Esophagus muscularis mucosa (tissue), 4 donors: Measurements from ENCODE around the gene IQGAP1. TPM values are rescaled to one million over a fixed set of nuclear protein-coding genes. Genes with fewer than 3 reads are reported as not detected.

Experiments used
- DNase-seq: peaks from one replicate; pipeline ENCODE4 v3.0.0-alpha.2; 2017; ENCODE audit errors: extremely low spot score
- H3K27ac ChIP-seq, 4 donors: fragments of 200-600 bp; sonication (generic); replicated peaks in 1 of 4; 1 replicate in 3 of 4; 2 replicates in 1 of 4; pipeline ENCODE4 v1.5.1; 2016 to 2019; ENCODE audit warnings: mild to moderate bottlenecking in 1 of 4
- H3K27me3 ChIP-seq, 4 donors: fragments of 200-600 bp; sonication (generic); one replicate each; pipeline versions ENCODE4 v1.5.1 to v1.6.0; 2016 to 2019
- H3K36me3 ChIP-seq, 4 donors: fragments of 200-600 bp; sonication (generic); one replicate each; pipeline ENCODE4 v1.5.1; 2016 to 2019
- H3K4me1 ChIP-seq, 4 donors: fragments of 200-600 bp; sonication (generic); one replicate each; pipeline ENCODE4 v1.5.1; 2016 to 2019
- H3K4me3 ChIP-seq, 4 donors: fragments of 200-600 bp; sonication (generic); 1 replicate in 2 of 4; 2 replicates in 2 of 4; pipeline ENCODE4 v1.5.1; 2016 to 2019; ENCODE audit warnings: mild to moderate bottlenecking in 4 of 4, moderate library complexity in 1 of 4
- H3K9me3 ChIP-seq, 4 donors: fragments of 200-600 bp; sonication (generic); 1 replicate in 3 of 4; 2 replicates in 1 of 4; pipeline ENCODE4 v1.5.1; 2016 to 2019
- EP300 ChIP-seq: sonication (generic); formaldehyde crosslinking; IDR thresholded peaks from one replicate; pipeline ENCODE4 v1.6.1; 2017; ENCODE audit warnings: antibody characterized with exemption
- POLR2A ChIP-seq: fragments of 450-650 bp; IDR thresholded peaks from one replicate; pipeline ENCODE4 v1.6.1; 2017; ENCODE audit warnings: antibody characterized with exemption, moderate library complexity, mild to moderate bottlenecking, low read depth
- POLR2AphosphoS5 ChIP-seq, 2 donors: sonication (generic); formaldehyde crosslinking; IDR thresholded peaks; one replicate each; pipeline ENCODE4 v1.6.1; 2017; ENCODE audit warnings: antibody characterized with exemption in 2 of 2
- WGBS: methylation state at CpG from one replicate; pipeline ENCODE4 v1.1.5; 2018; 5-methylcytosine and 5-hydroxymethylcytosine counted together
- intact Hi-C: fragments of 100-400 bp; cut with DNase I; formaldehyde crosslinking; loops from one replicate; pipeline ENCODE4 v1.15.1; 2023
- total RNA-seq, 4 donors: library from RNA; depleted of rRNA; stranded (reverse); fragments of >200 nt; gene quantifications; one replicate each; pipeline versions ENCODE4 v1.1.0 to v1.2.1, GENCODE V29; 2016
- TF ChIP-seq, protein P1 (sequence below), 3 experiments: fragments of 200-600 bp in 2 of 3; fragments of 450-650 bp in 1 of 3; sonication (generic) in 2 of 3; IDR thresholded peaks; one replicate each; pipeline ENCODE4 v1.5.1; 2017 to 2019; ENCODE audit warnings: antibody characterized with exemption in 3 of 3, mild to moderate bottlenecking in 2 of 3, moderate library complexity in 1 of 3

IQGAP1 gene
- total RNA-seq, 4 donors from 2014 or later, result 212 to 293 (median 251) TPM

DNA sequence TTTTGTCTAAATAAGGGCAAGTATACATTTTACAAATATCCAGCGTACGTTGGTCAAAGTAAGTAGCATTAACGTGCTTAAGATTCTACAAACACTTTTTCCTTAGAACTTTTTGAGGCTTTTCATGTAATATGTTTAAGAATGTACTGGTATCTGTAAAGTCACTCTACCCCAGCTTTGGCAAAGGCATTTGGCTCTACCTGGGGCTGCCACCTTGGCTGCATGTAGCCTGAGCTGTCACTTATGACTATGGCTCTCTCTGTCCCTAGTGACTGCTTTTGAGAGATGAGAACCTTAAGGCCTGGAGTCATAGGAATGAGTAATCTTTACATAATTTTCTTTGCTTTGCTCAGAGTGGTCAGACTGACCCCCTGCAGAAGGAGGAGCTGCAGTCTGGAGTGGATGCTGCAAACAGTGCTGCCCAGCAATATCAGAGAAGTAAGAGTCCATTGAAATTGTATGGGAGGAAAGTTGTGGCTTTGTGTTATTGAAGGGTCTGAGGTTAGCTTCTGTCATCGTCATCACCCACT is 61.2 kb downstream of the IQGAP1 start:
- no peak overlapping the region for H3K4me3 ChIP-seq
- peaks cover 47 to 89% (median 77%) of the 10 kb centered on the region in 4 donors for H3K36me3 ChIP-seq
- no peak overlapping the region for H3K27ac ChIP-seq
- H3K27me3 ChIP-seq, result no peaks in the 10 kb centered on the region
- DNase-seq, result no peak
- TF ChIP-seq, protein P1, sequence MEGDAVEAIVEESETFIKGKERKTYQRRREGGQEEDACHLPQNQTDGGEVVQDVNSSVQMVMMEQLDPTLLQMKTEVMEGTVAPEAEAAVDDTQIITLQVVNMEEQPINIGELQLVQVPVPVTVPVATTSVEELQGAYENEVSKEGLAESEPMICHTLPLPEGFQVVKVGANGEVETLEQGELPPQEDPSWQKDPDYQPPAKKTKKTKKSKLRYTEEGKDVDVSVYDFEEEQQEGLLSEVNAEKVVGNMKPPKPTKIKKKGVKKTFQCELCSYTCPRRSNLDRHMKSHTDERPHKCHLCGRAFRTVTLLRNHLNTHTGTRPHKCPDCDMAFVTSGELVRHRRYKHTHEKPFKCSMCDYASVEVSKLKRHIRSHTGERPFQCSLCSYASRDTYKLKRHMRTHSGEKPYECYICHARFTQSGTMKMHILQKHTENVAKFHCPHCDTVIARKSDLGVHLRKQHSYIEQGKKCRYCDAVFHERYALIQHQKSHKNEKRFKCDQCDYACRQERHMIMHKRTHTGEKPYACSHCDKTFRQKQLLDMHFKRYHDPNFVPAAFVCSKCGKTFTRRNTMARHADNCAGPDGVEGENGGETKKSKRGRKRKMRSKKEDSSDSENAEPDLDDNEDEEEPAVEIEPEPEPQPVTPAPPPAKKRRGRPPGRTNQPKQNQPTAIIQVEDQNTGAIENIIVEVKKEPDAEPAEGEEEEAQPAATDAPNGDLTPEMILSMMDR (IDR thresholded peaks at IDR 0.05), result no peak
- TF ChIP-seq POLR2A (no peak), POLR2AphosphoS5 (IDR thresholded peaks at IDR 0.05) (no peak), EP300 (no peak)
- intact Hi-C loops, result no loop called here
- WGBS, result 81% methylated on average over 4 of the region's 4 CpGs
- peaks cover 0 to 10% (median 6%) of the 10 kb centered on the region in 4 donors for H3K4me1 ChIP-seq
- H3K9me3 ChIP-seq, result no peaks in the 10 kb centered on the region

- no peak for TF ChIP-seq EP300
- TF ChIP-seq POLR2AphosphoS5 (IDR thresholded peaks at IDR 0.05), result peak in 1 of 2 donors; percentile 4
- no peak for DNase-seq
- peaks cover 0 to 9% (median 5%) of the 10 kb centered on the region in 4 donors for H3K4me1 ChIP-seq
- peaks cover 55 to 91% (median 80%) of the 10 kb centered on the region in 4 donors for H3K36me3 ChIP-seq
- no peak overlapping the region for H3K4me3 ChIP-seq
- no peaks in the 10 kb centered on the region for H3K27me3 ChIP-seq
- WGBS, result 85% methylated on average over 5 of the region's 5 CpGs
- intact Hi-C loops, result no loop called here
- H3K9me3 ChIP-seq, result no peaks in the 10 kb centered on the region
- no peak overlapping the region for H3K27ac ChIP-seq
Measured at GRCh38 chr15:90451053-90451850, 63.2 kb downstream of the IQGAP1 start.

DNA sequence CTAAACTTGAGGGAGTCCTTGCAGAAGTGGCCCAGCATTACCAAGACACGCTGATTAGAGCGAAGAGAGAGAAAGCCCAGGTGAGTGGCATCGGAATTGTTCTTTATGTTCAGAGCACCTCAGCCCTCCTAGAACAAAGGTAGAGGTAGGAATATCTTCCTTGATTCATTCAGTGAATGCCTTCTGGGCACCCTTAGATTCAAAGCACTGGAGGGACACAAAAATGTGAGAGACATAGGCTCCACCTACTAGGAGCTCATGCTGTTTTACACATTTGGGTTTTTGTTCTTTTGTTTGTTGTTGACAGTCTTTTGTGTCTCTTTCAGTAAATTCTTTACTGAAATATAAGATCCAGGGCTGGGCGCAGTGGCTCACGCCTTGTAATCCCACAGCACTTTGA is 68.2 kb downstream of the IQGAP1 start:
- Histone ChIP-seq H3K4me3 (no peak overlapping the region), H3K4me1 (peaks cover 6 to 33% (median 29%) of the 10 kb centered on the region in 4 donors), H3K9me3 (no peaks in the 10 kb centered on the region), H3K27ac (no peak overlapping the region), H3K36me3 (peaks cover 53 to 88% (median 71%) of the 10 kb centered on the region in 4 donors), H3K27me3 (no peaks in the 10 kb centered on the region)
- intact Hi-C loops, result no loop called here
- DNase-seq, result no peak
- WGBS, result 94% methylated on average over 5 of the region's 5 CpGs
- TF ChIP-seq, protein P1 (IDR thresholded peaks at IDR 0.05), result no peak
- no peak for TF ChIP-seq EP300
- TF ChIP-seq POLR2AphosphoS5 (IDR thresholded peaks at IDR 0.05), result no peak
- no peak for TF ChIP-seq POLR2A

DNA sequence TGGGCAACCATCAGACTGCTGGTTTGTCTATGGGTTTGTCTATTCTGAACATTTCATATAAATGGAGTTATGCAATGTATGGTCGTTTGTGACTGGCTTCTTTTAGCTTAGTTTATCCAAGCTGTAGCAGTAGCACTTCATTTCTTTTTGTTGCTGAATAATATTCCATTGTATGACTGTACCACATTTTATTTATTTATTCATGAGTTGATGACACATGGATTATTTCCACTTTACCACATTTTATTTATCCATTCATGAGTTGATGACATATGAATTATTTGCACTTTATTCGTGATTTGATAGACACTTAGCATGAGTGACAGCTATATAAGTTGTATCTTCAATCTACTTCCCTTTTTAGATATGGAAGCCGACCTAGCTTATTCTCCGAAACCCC is 70.0 kb downstream of the IQGAP1 start:
- DNase-seq, result no peak
- peaks cover 41 to 77% (median 55%) of the 10 kb centered on the region in 4 donors for H3K36me3 ChIP-seq
- H3K9me3 ChIP-seq, result no peaks in the 10 kb centered on the region
- WGBS, result 81% methylated on average over 4 of the region's 4 CpGs
- TF ChIP-seq POLR2A, result no peak
- TF ChIP-seq EP300, result no peak
- TF ChIP-seq, protein P1 (IDR thresholded peaks at IDR 0.05), result no peak
- TF ChIP-seq POLR2AphosphoS5 (IDR thresholded peaks at IDR 0.05), result no peak
- peak overlapping the region in 1 of 4 donors; percentile 24 for H3K27ac ChIP-seq
- no peaks in the 10 kb centered on the region for H3K27me3 ChIP-seq
- intact Hi-C loops, result no loop called here
- H3K4me3 ChIP-seq, result no peak overlapping the region
- H3K4me1 ChIP-seq, result peaks cover 19 to 46% (median 34%) of the 10 kb centered on the region in 4 donors

GRCh38 chr15:90459368-90459767 is 71.3 kb downstream of the IQGAP1 start:
- no peaks in the 10 kb centered on the region for H3K27me3 ChIP-seq
- no peak overlapping the region for H3K4me3 ChIP-seq
- 61% methylated on average over 4 of the region's 4 CpGs for WGBS
- no peaks in the 10 kb centered on the region for H3K9me3 ChIP-seq
- peak overlapping the region in 3 of 4 donors; percentile 37 to 55 (median 46) for H3K27ac ChIP-seq
- intact Hi-C loops, result no loop called here
- no peak for DNase-seq
- TF ChIP-seq POLR2A, result no peak
- no peak for TF ChIP-seq EP300
- no peak for TF ChIP-seq POLR2AphosphoS5 (IDR thresholded peaks at IDR 0.05)
- TF ChIP-seq, protein P1 (IDR thresholded peaks at IDR 0.05), result no peak
- peaks cover 28 to 58% (median 47%) of the 10 kb centered on the region in 4 donors for H3K4me1 ChIP-seq
- peaks cover 28 to 64% (median 42%) of the 10 kb centered on the region in 4 donors for H3K36me3 ChIP-seq
